ENCODE results near the gene CARD6.
"Not testable (repeated sequence)": the region's sequence is repeated elsewhere in the genome, so short reads cannot be mapped to it uniquely, and the experiment has no call there.

The CARD6 gene

GRCh38 chr5:40834391-40834848 is 6.7 kb upstream of the CARD6 start:
- H3K27ac Mint-ChIP-seq: peak overlapping the region; percentile 99
- no peaks in the 10 kb centered on the region for H3K9me3 Mint-ChIP-seq
- DNase-seq: peak; percentile 70
- CTCF ChIA-PET: no interaction called here
- peaks cover 48% of the 10 kb centered on the region for H3K36me3 Mint-ChIP-seq
- peak overlapping the region; percentile 97 for H3K4me3 Mint-ChIP-seq
- peaks cover 63% of the 10 kb centered on the region for H3K4me1 Mint-ChIP-seq
- peaks cover 6% of the 10 kb centered on the region for H3K27me3 Mint-ChIP-seq

- Mint-ChIP-seq H3K4me1 (peaks cover 59% of the 10 kb centered on the region), H3K27ac (peak within 1 kb of the TSS; percentile 99), H3K36me3 (peaks cover 44% of the 10 kb centered on the region), H3K27me3 (peaks cover 6% of the 10 kb centered on the region), H3K4me3 (peak within 1 kb of the TSS; percentile 97), H3K9me3 (no peaks in the 10 kb centered on the region)
- DNase-seq: peak; percentile 95
- CTCF ChIA-PET: no interaction called here
Observed at GRCh38 chr5:40834849-40835787, 6.0 kb upstream of the CARD6 start, which contains the start of gene RPL37. RPL37 (minus strand) TSS chr5:40835222; CDS start chr5:40835185, 37 bp downstream.

- Mint-ChIP-seq H3K27ac (no peak overlapping the region), H3K36me3 (peaks cover 22% of the 10 kb centered on the region), H3K27me3 (peaks cover 12% of the 10 kb centered on the region), H3K4me3 (no peak overlapping the region), H3K9me3 (no peaks in the 10 kb centered on the region), H3K4me1 (peaks cover 53% of the 10 kb centered on the region)
- CTCF ChIA-PET: no interaction called here
- no peak for DNase-seq
Observed at GRCh38 chr5:40838086-40838485, 3.1 kb upstream of the CARD6 start.

- no peak overlapping the region for H3K27ac Mint-ChIP-seq
- H3K27me3 Mint-ChIP-seq: peaks cover 23% of the 10 kb centered on the region
- no peak for DNase-seq
- peak overlapping the region; percentile 87 for H3K4me3 Mint-ChIP-seq
- H3K9me3 Mint-ChIP-seq: no peaks in the 10 kb centered on the region
- peaks cover 23% of the 10 kb centered on the region for H3K4me1 Mint-ChIP-seq
- CTCF ChIA-PET: interaction anchor here (1.2 to 1.3 kb wide), 2 partner anchors 8 to 37 kb away, joined by 5 to 6 read pairs; no protein-coding TSS in a partner anchor
- H3K36me3 Mint-ChIP-seq: peaks cover 10% of the 10 kb centered on the region
Observed at GRCh38 chr5:40842351-40842750, 1.2 kb downstream of the CARD6 start.

- peaks cover 23% of the 10 kb centered on the region for H3K27me3 Mint-ChIP-seq
- CTCF ChIA-PET: no interaction called here
- no peak overlapping the region for H3K27ac Mint-ChIP-seq
- no peak for DNase-seq
- H3K4me3 Mint-ChIP-seq: no peak overlapping the region
- H3K9me3 Mint-ChIP-seq: no peaks in the 10 kb centered on the region
- peaks cover 17% of the 10 kb centered on the region for H3K4me1 Mint-ChIP-seq
- peaks cover 14% of the 10 kb centered on the region for H3K36me3 Mint-ChIP-seq
Observed at GRCh38 chr5:40844565-40844964, 3.4 kb downstream of the CARD6 start.

GRCh38 chr5:40846371-40846770 is 5.2 kb downstream of the CARD6 start:
- no peak for DNase-seq
- Mint-ChIP-seq H3K4me3 (no peak overlapping the region), H3K36me3 (peaks cover 11% of the 10 kb centered on the region), H3K9me3 (no peaks in the 10 kb centered on the region), H3K27ac (no peak overlapping the region), H3K27me3 (peaks cover 20% of the 10 kb centered on the region), H3K4me1 (peaks cover 9% of the 10 kb centered on the region)
- CTCF ChIA-PET: no interaction called here

- H3K27ac Mint-ChIP-seq: no peak overlapping the region
Observed at GRCh38 chr5:40847525-40847924, 6.4 kb downstream of the CARD6 start.

GRCh38 chr5:40853632-40854192 is 12.5 kb downstream of the CARD6 start:
- no peak overlapping the region for H3K4me3 Mint-ChIP-seq
- no peaks in the 10 kb centered on the region for H3K9me3 Mint-ChIP-seq
- peaks cover 6% of the 10 kb centered on the region for H3K36me3 Mint-ChIP-seq
- H3K27ac Mint-ChIP-seq: no peak overlapping the region
- H3K27me3 Mint-ChIP-seq: no peaks in the 10 kb centered on the region
- H3K4me1 Mint-ChIP-seq: no peaks in the 10 kb centered on the region
- CTCF ChIA-PET: no interaction called here
- DNase-seq: no peak

More at GRCh38 chr5:40847525-40847924, 6.4 kb downstream of the CARD6 start:
- Mint-ChIP-seq H3K4me1 (peaks cover 3% of the 10 kb centered on the region), H3K27me3 (peaks cover 18% of the 10 kb centered on the region), H3K9me3 (no peaks in the 10 kb centered on the region), H3K36me3 (peaks cover 9% of the 10 kb centered on the region), H3K4me3 (no peak overlapping the region)
- CTCF ChIA-PET: no interaction called here
- no peak for DNase-seq

GRCh38 chr5:40860711-40861110 is 19.5 kb downstream of the CARD6 start:
- no peak overlapping the region for H3K27ac Mint-ChIP-seq
- CTCF ChIA-PET: interaction anchor here (1.1 kb wide), 1 partner anchor 8 kb away, joined by 3 read pairs; no protein-coding TSS in a partner anchor
- H3K4me1 Mint-ChIP-seq: no peaks in the 10 kb centered on the region
- DNase-seq: no peak
- no peak overlapping the region for H3K4me3 Mint-ChIP-seq
- H3K27me3 Mint-ChIP-seq: no peaks in the 10 kb centered on the region
- H3K36me3 Mint-ChIP-seq: peaks cover 1% of the 10 kb centered on the region
- H3K9me3 Mint-ChIP-seq: peaks cover 4% of the 10 kb centered on the region

- H3K9me3 Mint-ChIP-seq, H3K4me3 Mint-ChIP-seq, H3K36me3 Mint-ChIP-seq, DNase-seq, H3K4me1 Mint-ChIP-seq, H3K27ac Mint-ChIP-seq, CTCF ChIA-PET, H3K27me3 Mint-ChIP-seq: not testable (repeated sequence)
Observed at GRCh38 chr5:40865004-40865403, 23.8 kb downstream of the CARD6 start.

- peaks cover 4% of the 10 kb centered on the region for H3K9me3 Mint-ChIP-seq
- H3K27me3 Mint-ChIP-seq: no peaks in the 10 kb centered on the region
- H3K4me3 Mint-ChIP-seq: no peak overlapping the region
- H3K27ac Mint-ChIP-seq: no peak overlapping the region
- no peak for DNase-seq
- H3K4me1 Mint-ChIP-seq: no peaks in the 10 kb centered on the region
- CTCF ChIA-PET: interaction anchor here (0.8 to 0.9 kb wide), 2 partner anchors 12 to 1942 kb away, joined by 3 read pairs; no protein-coding TSS in a partner anchor
- H3K36me3 Mint-ChIP-seq: no peaks in the 10 kb centered on the region
Observed at GRCh38 chr5:40866844-40867243, 25.7 kb downstream of the CARD6 start.

- Mint-ChIP-seq H3K27ac (no peak overlapping the region), H3K4me1 (no peaks in the 10 kb centered on the region), H3K4me3 (no peak overlapping the region), H3K36me3 (no peaks in the 10 kb centered on the region), H3K9me3 (peaks cover 4% of the 10 kb centered on the region), H3K27me3 (peaks cover 5% of the 10 kb centered on the region)
- DNase-seq: no peak
- CTCF ChIA-PET: no interaction called here
Observed at GRCh38 chr5:40869384-40869783, 28.2 kb downstream of the CARD6 start.

GRCh38 chr5:40871177-40871576 is 30.0 kb downstream of the CARD6 start:
- Mint-ChIP-seq H3K4me1 (no peaks in the 10 kb centered on the region), H3K36me3 (no peaks in the 10 kb centered on the region), H3K4me3 (no peak overlapping the region), H3K27me3 (peaks cover 16% of the 10 kb centered on the region), H3K27ac (no peak overlapping the region), H3K9me3 (no peaks in the 10 kb centered on the region)
- CTCF ChIA-PET: no interaction called here
- no peak for DNase-seq

GRCh38 chr5:40872253-40872652 is 31.1 kb downstream of the CARD6 start:
- H3K27ac Mint-ChIP-seq, DNase-seq, H3K36me3 Mint-ChIP-seq, CTCF ChIA-PET, H3K9me3 Mint-ChIP-seq, H3K4me3 Mint-ChIP-seq, H3K4me1 Mint-ChIP-seq: not testable (repeated sequence)
- H3K27me3 Mint-ChIP-seq: peaks cover 18% of the 10 kb centered on the region

All from activated naive CD4-positive, alpha-beta T cell treated with anti-CD3 and anti-CD28 coated beads, Interleukin-2, amount 10 ng/mL, durations not matched to agents 7 days and 5 days (primary cell).